A673 (cell line): ENCODE results near the gene SHOC2.

Experiments used
- CTCF ChIP-seq: fragments of 300-800, 200-600 bp; sonication (generic); conservative IDR thresholded peaks from 2 replicates; pipeline ENCODE4 v1.5.1; 2017; ENCODE audit warnings: low read depth, mild to moderate bottlenecking, antibody characterized with exemption, low read length, moderate library complexity, mixed read lengths
- EZH2 ChIP-seq: fragments of 200-600 bp; sonication (generic); IDR thresholded peaks from 2 replicates; pipeline ENCODE4 v1.6.1; 2017; ENCODE audit warnings: borderline replicate concordance, low read depth, mild to moderate bottlenecking, mixed read lengths, antibody characterized with exemption, low read length; ENCODE audit not compliant: poor library complexity, severe bottlenecking

DNA sequence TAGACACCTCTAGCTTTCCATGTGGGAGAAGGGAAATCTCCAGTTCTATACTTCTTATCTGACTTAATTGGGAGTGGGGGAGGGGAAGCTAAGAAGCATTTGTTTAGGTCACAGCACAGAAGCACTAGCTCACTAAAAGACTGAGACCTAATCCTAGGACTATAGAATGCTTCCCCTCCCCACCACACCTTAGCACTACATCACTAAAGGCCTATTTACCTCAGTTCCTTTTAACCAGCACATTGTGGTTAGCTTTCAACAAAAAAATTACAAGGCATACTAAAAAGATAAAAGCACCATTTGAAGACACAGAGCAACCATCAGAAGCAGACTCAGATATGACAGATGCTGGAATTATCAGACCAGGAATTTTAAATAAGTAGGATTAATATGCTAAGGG lies 103.7 kb downstream of the SHOC2 start:
- TF ChIP-seq CTCF: no peak
- TF ChIP-seq EZH2: no peak
